HL-60 (cell line): ENCODE results near the gene ZCWPW2.

ENCODE experiments used
- CTCF ChIP-seq: IDR thresholded peaks from one replicate; pipeline ENCODE4 v1.5.1; 2011; ENCODE audit warnings: low read length, control low read depth, inconsistent platforms; ENCODE audit not compliant: insufficient read depth
- GABPA ChIP-seq: IDR thresholded peaks from 2 replicates; pipeline ENCODE4 v1.6.1; 2012; ENCODE audit warnings: low read depth

GRCh38 chr3:28334552-28334951 is 14.0 kb upstream of the ZCWPW2 start:
- TF ChIP-seq CTCF = no peak
- TF ChIP-seq GABPA = no peak
